Vagina (tissue), 2 donors: ENCODE data around the gene SPECC1. TPM values are rescaled to one million over a fixed set of nuclear protein-coding genes. Genes with fewer than 3 reads are reported as not detected.
"Not testable (repeated sequence)": the region's sequence is repeated elsewhere in the genome, so short reads cannot be mapped to it uniquely, and the experiment has no call there.

Experiments
- DNase-seq, 2 donors: peaks; one replicate each; pipeline ENCODE4 v3.0.0-alpha.2; 2017; ENCODE audit errors: extremely low spot score in 2 of 2
- H3K27ac ChIP-seq: fragments of 200-600 bp; sonication (generic); one replicate; pipeline ENCODE4 v1.5.1; 2019
- H3K27me3 ChIP-seq: fragments of 200-600 bp; sonication (generic); one replicate; pipeline ENCODE4 v1.5.1; 2019
- H3K36me3 ChIP-seq, 2 donors: fragments of 200-600 bp; sonication (generic); one replicate each; pipeline ENCODE4 v1.5.1; 2017 to 2019
- H3K4me1 ChIP-seq: fragments of 200-600 bp; sonication (generic); one replicate; pipeline ENCODE4 v1.5.1; 2019
- H3K4me3 ChIP-seq, 2 donors: fragments of 200-600 bp; sonication (generic); 1 replicate in 1 of 2; 2 replicates in 1 of 2; pipeline ENCODE4 v1.5.1; 2016 to 2019
- H3K9me3 ChIP-seq: fragments of 200-600 bp; sonication (generic); one replicate; pipeline ENCODE4 v1.5.1; 2019
- POLR2A ChIP-seq, 2 donors: fragments of 450-650 bp; IDR thresholded peaks; one replicate each; pipeline ENCODE4 v1.6.1; 2017; ENCODE audit warnings: antibody characterized with exemption in 2 of 2, mild to moderate bottlenecking in 2 of 2, moderate library complexity in 2 of 2
- POLR2AphosphoS5 ChIP-seq, 2 donors: sonication (generic); formaldehyde crosslinking; IDR thresholded peaks; one replicate each; pipeline ENCODE4 v1.9.0; 2017; ENCODE audit warnings: antibody characterized with exemption in 2 of 2, mild to moderate bottlenecking in 2 of 2, low read depth in 1 of 2; ENCODE audit not compliant: insufficient read depth in 1 of 2
- intact Hi-C: fragments of 100-400 bp; cut with DNase I; formaldehyde crosslinking; loops from one replicate; pipeline ENCODE4 v1.15.1; 2023
- total RNA-seq: library from RNA; depleted of rRNA; stranded (reverse); fragments of >200 nt; gene quantifications from one replicate; pipeline ENCODE4 v1.2.3, GENCODE V29; 2016
- TF ChIP-seq, protein P1 (sequence below), 3 experiments: fragments of 450-650 bp in 2 of 3; fragments of 200-600 bp in 1 of 3; sonication (generic) in 1 of 3; IDR thresholded peaks; one replicate each; pipeline ENCODE4 v1.5.1; 2017 to 2019; ENCODE audit warnings: antibody characterized with exemption in 3 of 3, mild to moderate bottlenecking in 2 of 3, moderate library complexity in 2 of 3

SPECC1 gene
- total RNA-seq, 1 donor from 2014 or later = 25.3 TPM

DNA sequence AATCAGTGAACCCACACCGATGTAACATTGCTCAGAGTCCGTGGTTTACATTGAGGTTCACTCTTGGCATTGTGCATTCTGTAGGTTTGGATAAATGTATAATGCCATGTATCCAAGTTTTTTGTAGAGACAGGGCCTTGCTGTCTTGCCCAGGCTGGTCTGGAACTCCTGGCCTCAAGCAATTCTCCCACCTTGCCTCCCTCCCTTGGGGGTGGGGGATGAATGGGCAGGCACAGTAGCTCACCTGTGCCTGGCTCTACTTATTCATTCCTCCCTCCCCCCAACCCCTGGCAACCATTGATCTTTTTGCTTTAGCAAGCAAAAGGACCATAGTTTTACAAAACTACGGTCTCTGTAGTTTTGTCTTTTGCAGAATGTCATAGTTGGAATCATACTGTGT, 181.4 kb downstream of the SPECC1 start:
- TF ChIP-seq POLR2AphosphoS5 (IDR thresholded peaks at IDR 0.05; ENCODE audit: insufficient read depth in 1 of 2, low read depth in 1 of 2) (no peak), POLR2A (IDR thresholded peaks at IDR 0.05) (no peak)
- TF ChIP-seq, protein P1, sequence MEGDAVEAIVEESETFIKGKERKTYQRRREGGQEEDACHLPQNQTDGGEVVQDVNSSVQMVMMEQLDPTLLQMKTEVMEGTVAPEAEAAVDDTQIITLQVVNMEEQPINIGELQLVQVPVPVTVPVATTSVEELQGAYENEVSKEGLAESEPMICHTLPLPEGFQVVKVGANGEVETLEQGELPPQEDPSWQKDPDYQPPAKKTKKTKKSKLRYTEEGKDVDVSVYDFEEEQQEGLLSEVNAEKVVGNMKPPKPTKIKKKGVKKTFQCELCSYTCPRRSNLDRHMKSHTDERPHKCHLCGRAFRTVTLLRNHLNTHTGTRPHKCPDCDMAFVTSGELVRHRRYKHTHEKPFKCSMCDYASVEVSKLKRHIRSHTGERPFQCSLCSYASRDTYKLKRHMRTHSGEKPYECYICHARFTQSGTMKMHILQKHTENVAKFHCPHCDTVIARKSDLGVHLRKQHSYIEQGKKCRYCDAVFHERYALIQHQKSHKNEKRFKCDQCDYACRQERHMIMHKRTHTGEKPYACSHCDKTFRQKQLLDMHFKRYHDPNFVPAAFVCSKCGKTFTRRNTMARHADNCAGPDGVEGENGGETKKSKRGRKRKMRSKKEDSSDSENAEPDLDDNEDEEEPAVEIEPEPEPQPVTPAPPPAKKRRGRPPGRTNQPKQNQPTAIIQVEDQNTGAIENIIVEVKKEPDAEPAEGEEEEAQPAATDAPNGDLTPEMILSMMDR (IDR thresholded peaks at IDR 0.05) = no peak
- no peak for DNase-seq
- H3K4me3 ChIP-seq = no peak overlapping the region
- H3K27me3 ChIP-seq = no peaks in the 10 kb centered on the region
- no peaks in the 10 kb centered on the region for H3K9me3 ChIP-seq
- no peaks in the 10 kb centered on the region for H3K4me1 ChIP-seq
- H3K27ac ChIP-seq = no peak overlapping the region
- intact Hi-C loops = no loop called here
- H3K36me3 ChIP-seq = no peaks in the 10 kb centered on the region

DNA sequence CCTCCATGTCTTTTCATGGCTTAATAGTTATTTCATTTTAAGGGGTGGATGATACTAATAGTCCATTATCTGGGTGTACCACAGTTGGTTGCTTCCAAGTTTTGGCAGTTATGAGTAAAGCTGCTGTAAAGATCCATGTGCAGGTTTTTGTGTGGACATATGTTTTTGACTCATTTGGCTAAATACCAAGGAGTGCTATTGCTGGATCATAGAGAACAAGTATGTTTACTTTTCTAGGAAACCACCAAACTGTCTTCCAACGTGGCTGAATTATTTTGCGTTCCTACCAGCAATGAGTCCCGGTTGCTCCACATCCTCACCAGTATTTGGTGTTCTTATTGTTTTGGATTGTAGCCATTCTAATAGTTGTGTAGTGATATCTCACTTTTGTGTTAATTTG, 181.9 kb downstream of the SPECC1 start:
- H3K9me3 ChIP-seq = no peaks in the 10 kb centered on the region
- no peak overlapping the region for H3K27ac ChIP-seq
- no peak for DNase-seq
- H3K36me3 ChIP-seq = no peaks in the 10 kb centered on the region
- H3K4me3 ChIP-seq = no peak overlapping the region
- intact Hi-C loops = no loop called here
- TF ChIP-seq, protein P1 (IDR thresholded peaks at IDR 0.05) = no peak
- TF ChIP-seq POLR2A (IDR thresholded peaks at IDR 0.05) (no peak), POLR2AphosphoS5 (IDR thresholded peaks at IDR 0.05; ENCODE audit: insufficient read depth in 1 of 2, low read depth in 1 of 2) (no peak)
- H3K4me1 ChIP-seq = no peaks in the 10 kb centered on the region
- no peaks in the 10 kb centered on the region for H3K27me3 ChIP-seq

DNA sequence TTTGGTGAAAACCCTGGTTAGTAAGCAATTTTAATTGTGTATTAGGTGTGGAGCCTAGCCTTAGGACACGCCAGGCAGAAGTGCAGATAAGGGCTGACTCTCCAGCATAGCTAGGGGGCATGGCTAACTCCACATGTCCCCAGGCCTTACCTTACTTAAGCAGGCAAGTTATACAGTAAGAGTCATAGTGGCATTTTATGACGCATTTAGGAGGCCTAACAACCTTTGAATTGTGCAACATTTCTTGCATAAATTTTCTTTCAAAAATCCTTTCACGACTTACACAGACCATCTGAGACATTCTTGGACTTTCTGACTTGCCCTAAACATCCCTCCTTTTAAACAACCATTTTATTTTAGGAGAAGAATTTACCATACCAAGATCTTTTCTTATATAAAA, 187.1 kb downstream of the SPECC1 start:
- H3K27ac ChIP-seq, H3K4me3 ChIP-seq, H3K4me1 ChIP-seq, DNase-seq, H3K36me3 ChIP-seq, intact Hi-C loops, H3K9me3 ChIP-seq, H3K27me3 ChIP-seq: not testable (repeated sequence)

DNA sequence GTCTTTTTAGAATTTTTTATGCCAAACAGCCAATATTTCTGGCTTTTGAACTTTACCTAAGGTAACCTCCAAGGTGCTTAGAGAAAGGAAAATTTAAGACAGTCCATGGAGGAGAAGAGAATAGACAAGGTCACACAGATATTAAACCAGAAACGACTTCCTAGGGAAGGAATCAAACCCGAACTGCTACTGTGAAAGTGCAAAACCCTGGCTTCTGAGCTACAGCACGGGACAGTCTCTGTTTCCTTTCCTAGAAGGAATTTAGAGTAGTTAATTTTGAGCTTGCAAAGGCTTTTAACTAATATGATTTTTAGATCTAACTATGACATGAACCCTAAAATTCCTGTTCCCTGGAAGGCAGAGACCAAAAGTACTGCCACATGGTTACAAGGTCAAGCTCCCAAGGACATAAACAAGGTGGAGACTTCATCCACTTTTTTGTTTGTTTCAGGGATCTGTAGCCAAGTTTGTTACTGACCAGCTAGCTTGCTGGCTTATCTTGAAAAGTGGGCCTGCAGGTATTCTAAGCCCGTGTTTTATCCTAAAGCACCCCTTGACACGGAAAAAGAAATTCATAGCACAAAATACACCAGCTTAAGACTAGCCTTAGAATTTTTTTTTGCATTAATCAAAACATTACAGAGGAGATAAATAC, 188.2 kb downstream of the SPECC1 start:
- no peaks in the 10 kb centered on the region for H3K36me3 ChIP-seq
- H3K9me3 ChIP-seq = no peaks in the 10 kb centered on the region
- no peaks in the 10 kb centered on the region for H3K4me1 ChIP-seq
- DNase-seq = no peak
- H3K4me3 ChIP-seq = no peak overlapping the region
- H3K27me3 ChIP-seq = no peaks in the 10 kb centered on the region
- no peak for TF ChIP-seq POLR2AphosphoS5 (IDR thresholded peaks at IDR 0.05; ENCODE audit: insufficient read depth in 1 of 2, low read depth in 1 of 2)
- TF ChIP-seq, protein P1 (IDR thresholded peaks at IDR 0.05) = no peak
- TF ChIP-seq POLR2A (IDR thresholded peaks at IDR 0.05) = no peak
- no peak overlapping the region for H3K27ac ChIP-seq
- intact Hi-C loops = no loop called here

DNA sequence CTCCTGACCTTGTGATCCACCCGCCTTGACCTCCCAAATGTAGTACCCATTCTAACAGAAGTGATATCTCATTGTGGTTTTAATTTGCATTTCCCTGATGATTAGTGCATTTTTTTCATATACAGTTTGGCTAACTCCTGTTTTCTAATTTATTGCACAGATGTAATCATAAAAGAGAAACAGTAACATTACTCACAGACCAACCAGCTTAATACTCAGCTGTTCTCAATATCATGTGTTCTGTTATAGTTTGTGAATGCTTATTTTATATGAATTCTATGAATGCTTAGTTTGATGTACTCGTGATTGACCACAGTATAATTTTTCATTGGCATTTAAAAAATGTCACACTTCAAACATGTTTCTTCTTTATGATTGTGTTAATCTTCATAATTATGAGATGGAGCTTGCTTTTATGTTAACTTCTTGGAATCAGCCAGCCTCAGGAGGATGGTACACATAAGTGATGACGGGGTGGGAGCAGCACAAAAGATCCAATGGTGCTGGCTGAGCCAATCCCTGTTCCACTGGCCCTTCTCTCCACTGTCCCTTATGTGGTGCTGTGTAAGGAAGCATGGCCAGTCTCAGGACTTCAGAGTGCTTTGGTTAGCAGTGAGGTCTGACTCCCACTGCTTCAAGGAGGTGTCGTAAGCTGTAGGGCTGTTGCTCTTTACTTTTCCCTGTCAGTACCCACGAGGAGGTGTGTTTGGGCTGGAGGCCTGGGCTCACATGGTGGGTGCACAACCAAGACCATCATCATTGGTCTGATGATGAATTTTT, 191.0 kb downstream of the SPECC1 start:
- Histone ChIP-seq H3K9me3 (no peaks in the 10 kb centered on the region), H3K27me3 (no peaks in the 10 kb centered on the region), H3K4me1 (no peaks in the 10 kb centered on the region), H3K4me3 (no peak overlapping the region), H3K27ac (no peak overlapping the region), H3K36me3 (no peaks in the 10 kb centered on the region)
- DNase-seq = no peak
- intact Hi-C loops = no loop called here
- TF ChIP-seq POLR2AphosphoS5 (IDR thresholded peaks at IDR 0.05; ENCODE audit: insufficient read depth in 1 of 2, low read depth in 1 of 2) = no peak
- TF ChIP-seq, protein P1 (IDR thresholded peaks at IDR 0.05) = no peak
- no peak for TF ChIP-seq POLR2A (IDR thresholded peaks at IDR 0.05)
